HG03064 (cell line): ENCODE measurements around the gene CNOT2.

Experiments used
- ATAC-seq: cut with Tn5 transposase; IDR thresholded peaks from one replicate; pipeline ENCODE4 v1.9.1; 2021; ENCODE audit warnings: low read depth; ENCODE audit not compliant: unreplicated experiment

The CNOT2 gene

GRCh38 chr12:70249903-70250302 lies 6.7 kb downstream of the CNOT2 start:
- no peak for ATAC-seq

- ATAC-seq: no peak
Observed at GRCh38 chr12:70251226-70251625, 8.0 kb downstream of the CNOT2 start.

GRCh38 chr12:70251661-70252060 lies 8.4 kb downstream of the CNOT2 start:
- ATAC-seq: no peak

GRCh38 chr12:70252832-70253231 lies 9.6 kb downstream of the CNOT2 start:
- ATAC-seq: no peak

- no peak for ATAC-seq
Observed at GRCh38 chr12:70254225-70254624, 11.0 kb downstream of the CNOT2 start.

GRCh38 chr12:70254846-70255245 lies 11.6 kb downstream of the CNOT2 start:
- no peak for ATAC-seq

- ATAC-seq: no peak
Observed at GRCh38 chr12:70255311-70255710, 12.1 kb downstream of the CNOT2 start.

DNA sequence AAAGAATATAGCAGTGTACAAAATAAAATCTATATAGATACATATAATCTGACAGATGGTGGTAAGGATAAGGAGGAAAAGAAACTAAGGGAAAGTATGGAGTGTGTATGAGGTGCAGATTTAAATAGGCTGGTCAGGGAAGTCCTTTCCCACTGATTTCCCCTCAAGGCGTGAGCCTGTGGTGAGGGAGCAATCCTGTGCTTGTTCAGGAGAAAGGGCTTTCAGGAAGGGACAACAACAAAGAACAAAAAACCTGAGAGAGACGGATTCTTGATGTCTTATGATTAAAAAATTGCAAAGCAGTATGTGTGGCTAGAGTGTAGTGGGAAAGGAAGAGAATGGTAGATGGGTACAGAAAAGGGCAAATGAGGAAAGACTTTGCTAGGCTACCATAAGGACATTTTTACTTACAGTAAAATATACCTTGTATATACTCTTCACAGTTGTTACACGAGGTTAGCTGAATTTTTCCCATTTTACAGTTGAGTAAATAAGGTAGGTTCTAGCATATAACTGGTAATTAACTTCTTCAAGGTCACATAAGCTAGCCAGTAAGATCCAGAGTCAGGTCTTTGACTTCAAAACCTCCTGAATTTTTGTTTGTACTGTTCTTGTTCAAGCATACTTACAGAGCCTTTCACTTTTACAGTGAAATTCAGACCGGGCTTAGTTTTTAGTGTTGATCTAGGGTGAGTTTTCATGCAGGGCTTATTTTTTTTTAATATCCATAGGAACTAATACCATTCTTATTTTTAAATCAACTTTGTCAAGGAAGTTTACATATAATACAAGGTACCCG lies 15.6 kb downstream of the CNOT2 start:
- no peak for ATAC-seq

- no peak for ATAC-seq
Observed at GRCh38 chr12:70260646-70261045, 17.4 kb downstream of the CNOT2 start.

DNA sequence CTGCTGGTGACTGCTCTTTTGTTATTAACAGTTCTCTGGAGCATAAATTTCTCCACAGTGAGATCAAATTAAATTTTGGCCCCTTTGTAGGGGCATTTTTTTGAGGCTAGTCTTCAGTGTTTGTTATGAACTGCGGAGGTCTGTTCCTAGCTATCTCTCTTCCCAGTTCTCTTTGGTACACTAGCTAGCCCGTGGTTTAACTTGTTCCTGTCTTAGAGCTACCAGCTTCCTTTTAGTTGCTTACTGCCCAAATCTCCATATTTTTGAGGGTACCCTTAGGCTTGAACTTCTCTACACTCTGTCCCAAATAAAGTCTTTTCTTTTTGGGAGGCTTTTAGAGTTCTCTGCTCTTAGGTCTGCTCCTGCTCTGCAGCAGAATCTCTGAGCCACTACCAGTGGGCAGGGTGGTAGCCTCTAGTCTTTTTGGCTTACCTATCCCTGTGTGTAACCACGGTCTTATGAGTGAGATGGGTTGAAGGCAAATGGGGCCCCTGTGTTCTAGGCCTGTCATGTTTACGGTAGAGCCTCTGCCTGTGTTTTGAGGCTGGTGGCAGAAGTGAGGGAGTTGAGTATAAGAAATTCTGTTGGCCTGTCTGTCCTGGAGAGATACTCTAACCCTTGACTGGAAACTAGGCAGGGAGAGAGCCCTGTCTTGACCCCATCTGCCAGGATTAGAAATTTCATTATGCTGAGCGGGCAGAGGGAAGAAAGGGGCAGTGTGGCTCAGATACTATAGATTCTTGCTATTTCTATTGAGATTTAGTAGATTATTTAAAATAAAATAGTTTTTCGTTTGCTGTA lies 21.0 kb downstream of the CNOT2 start:
- no peak for ATAC-seq

- no peak for ATAC-seq
Observed at GRCh38 chr12:70265132-70265531, 21.9 kb downstream of the CNOT2 start.

DNA sequence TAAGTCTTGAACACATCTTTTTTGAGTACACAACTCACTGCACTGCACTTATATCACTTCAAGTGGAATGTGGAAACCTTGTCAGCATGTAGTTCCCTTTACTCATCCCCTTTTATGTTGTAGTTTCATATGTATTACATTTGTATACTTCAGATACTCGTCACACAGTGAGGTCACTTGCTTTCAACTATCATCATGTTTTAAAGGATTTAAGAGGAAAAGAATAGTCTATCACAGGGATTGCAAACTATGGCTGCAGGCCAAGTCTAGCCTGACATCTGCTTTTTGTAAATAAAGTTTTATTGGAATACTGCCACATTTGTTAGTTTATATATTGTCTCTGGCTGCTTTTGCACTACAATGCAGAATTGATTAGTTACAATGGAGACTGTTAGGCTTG lies 24.3 kb downstream of the CNOT2 start:
- no peak for ATAC-seq

GRCh38 chr12:70268972-70269371 lies 25.7 kb downstream of the CNOT2 start:
- no peak for ATAC-seq

- no peak for ATAC-seq
Observed at GRCh38 chr12:70270108-70270507, 26.9 kb downstream of the CNOT2 start.

GRCh38 chr12:70271025-70271424 lies 27.8 kb downstream of the CNOT2 start:
- no peak for ATAC-seq

DNA sequence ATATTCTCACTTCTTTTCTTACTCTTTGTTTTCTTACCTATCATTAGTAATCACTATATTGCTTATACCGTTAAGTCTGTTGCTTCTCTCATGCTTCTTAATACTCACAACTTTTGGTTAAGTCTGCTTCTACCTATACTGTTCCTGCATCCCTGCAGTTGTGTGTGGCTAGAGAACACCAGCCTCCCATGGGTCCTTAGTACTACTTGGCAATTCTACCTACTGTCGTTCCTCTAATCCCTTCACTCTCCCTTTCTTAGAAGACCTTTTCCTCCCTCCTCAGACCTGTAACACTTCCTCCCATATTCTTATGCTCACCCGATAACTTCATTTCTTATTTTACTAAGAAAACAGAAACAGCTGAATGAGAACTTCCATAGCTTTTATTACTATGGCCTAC lies 29.3 kb downstream of the CNOT2 start:
- no peak for ATAC-seq

DNA sequence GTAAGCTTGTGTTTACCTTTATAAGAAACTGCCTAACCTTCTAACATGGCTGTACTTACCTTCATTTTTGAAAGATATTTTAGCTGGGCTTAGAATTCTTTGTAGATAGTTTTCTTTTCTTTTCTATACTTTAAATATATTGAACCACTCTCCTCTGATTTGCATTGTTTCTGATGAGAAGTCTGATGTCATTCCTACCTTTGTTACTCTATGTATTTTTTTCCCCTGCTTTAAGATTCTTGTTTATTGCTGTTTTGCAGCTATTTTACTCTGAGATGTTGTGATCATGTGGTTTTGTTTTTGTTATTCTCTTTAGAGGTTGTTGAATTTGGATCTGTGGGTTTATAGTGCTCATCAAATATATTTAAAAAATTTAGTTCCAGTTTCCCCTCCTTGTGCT lies 31.8 kb downstream of the CNOT2 start:
- no peak for ATAC-seq

GRCh38 chr12:70277973-70278372 lies 34.7 kb downstream of the CNOT2 start:
- ATAC-seq: no peak

DNA sequence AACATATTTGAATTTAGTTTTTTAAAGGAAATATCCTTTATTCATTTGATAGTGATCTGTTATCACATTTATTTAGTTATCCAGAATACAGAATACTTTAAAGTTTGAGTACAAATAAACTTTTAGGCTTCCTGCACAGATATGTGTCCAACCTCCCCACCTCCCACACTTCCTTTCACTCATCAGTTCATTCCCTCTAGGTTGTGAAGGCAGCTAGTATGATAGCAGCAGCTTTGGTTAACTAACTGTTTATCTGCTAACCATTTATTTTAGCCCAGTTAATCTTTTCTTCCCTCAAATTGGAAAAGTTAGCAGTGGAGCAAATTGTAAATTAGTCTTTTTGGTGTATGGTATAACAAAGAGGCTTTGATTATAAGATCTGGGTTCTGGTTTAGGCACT lies 35.7 kb downstream of the CNOT2 start:
- no peak for ATAC-seq

DNA sequence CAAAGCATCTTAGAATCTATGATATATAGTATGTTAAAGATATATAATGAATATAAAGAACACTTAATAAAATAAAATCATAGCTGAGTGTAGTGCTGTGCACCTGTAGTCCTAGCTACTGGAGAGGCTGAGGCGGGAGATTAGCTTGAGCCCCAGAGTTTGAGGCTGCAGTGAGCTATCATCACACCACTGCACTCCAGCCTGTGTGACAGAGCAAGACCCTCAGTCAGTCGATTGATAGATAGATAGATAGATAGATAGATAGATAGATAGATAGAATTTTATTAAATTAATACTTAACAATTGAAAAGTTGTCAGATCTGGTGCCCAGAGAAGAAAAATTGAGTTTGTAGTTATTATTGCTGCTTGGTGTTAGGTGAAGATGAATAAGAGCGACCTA lies 40.0 kb downstream of the CNOT2 start:
- ATAC-seq: no peak

GRCh38 chr12:70288817-70289216 lies 45.6 kb downstream of the CNOT2 start:
- ATAC-seq: no peak

- no peak for ATAC-seq
Observed at GRCh38 chr12:70290116-70290515, 46.9 kb downstream of the CNOT2 start.
